Body of pancreas (tissue), 4 donors: ENCODE measurements around the gene CHI3L2.

ENCODE experiments used
- CTCF ChIP-seq, 7 experiments: fragments of 450-650 bp in 4 of 7; fragments of 200-600 bp in 3 of 7; sonication (generic) in 3 of 7; IDR thresholded peaks; one replicate each; pipeline ENCODE4 v1.5.1; 2016 to 2019; ENCODE audit warnings: antibody characterized with exemption in 7 of 7
- POLR2A ChIP-seq, 3 donors: fragments of 450-650 bp; IDR thresholded peaks; one replicate each; pipeline ENCODE4 v1.6.1; 2016; ENCODE audit warnings: antibody characterized with exemption in 3 of 3, mild to moderate bottlenecking in 2 of 3

- no peak for TF ChIP-seq CTCF (IDR thresholded peaks at IDR 0.05)
- TF ChIP-seq POLR2A (IDR thresholded peaks at IDR 0.05), result no peak
Measured at GRCh38 chr1:111212634-111213335, 14.7 kb upstream of the CHI3L2 start.
